Measurements from ENCODE around the gene UBD.

- TF ChIP-seq CREB1 (IDR thresholded peaks at IDR 0.05; ENCODE audit: low read depth) (no peak), EP300 (IDR thresholded peaks at IDR 0.05; ENCODE audit: borderline replicate concordance) (no peak), REST (IDR thresholded peaks at IDR 0.05; ENCODE audit: low read depth) (no peak), TCF12 (IDR thresholded peaks at IDR 0.05; ENCODE audit: low read depth) (no peak), YY1 (IDR thresholded peaks at IDR 0.05; ENCODE audit: low read depth) (no peak), NFIC (IDR thresholded peaks at IDR 0.05) (0 out of 2 replicates have a peak, but pooled peaks have one; percentile 21), EGR1 (IDR thresholded peaks at IDR 0.05) (no peak), ZBTB7A (IDR thresholded peaks at IDR 0.05; ENCODE audit: low read depth) (no peak), MAX (IDR thresholded peaks at IDR 0.05) (no peak), CEBPB (IDR thresholded peaks at IDR 0.05) (no peak)
Observed at GRCh38 chr6:29593199-29593855, 33.8 kb upstream of the UBD start.

Data from Ishikawa (cell line).